ENCODE measurements around the gene GFOD1.

- no peak for TF ChIP-seq REST (IDR thresholded peaks at IDR 0.05; ENCODE audit: borderline replicate concordance)
- TF ChIP-seq CTCF (IDR thresholded peaks at IDR 0.05; ENCODE audit: poor library complexity, severe bottlenecking): no peak
Observed at GRCh38 chr6:13535306-13535705, 47.9 kb upstream of the GFOD1 start.
